Measurements from ENCODE around the gene SAMD9L. TPM values are rescaled to one million over a fixed set of nuclear protein-coding genes. Genes with fewer than 3 reads are reported as not detected.
A peak's percentile ranks its signal among the peaks of the same experiment; 100 is the strongest.

SAMD9L gene
- total and polyA plus RNA-seq, 2 donors (not counting 1 experiment from before 2014, with no cell fraction given) = 20.2 to 45.8 TPM

DNA sequence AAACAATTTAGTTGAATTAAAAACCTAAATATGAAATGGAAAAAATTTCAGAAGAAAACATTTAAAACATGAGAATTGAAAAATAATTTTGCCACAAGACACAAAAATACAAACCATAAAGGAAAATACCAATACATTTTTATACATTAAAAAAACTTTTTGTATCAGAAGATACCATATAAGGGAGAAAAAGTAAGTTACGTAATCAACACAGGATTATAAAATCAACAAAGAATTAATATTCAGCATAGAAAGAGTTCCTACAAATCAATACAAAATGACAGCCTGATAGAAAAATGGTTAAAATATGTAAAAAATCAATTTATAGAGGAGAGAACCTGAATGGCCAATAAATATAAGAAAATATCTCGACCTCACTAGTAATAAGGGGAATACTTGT, 16.6 kb upstream of the SAMD9L start:
- Mint-ChIP-seq H3K27ac (no peak overlapping the region), H3K27me3 (no peaks in the 10 kb centered on the region), H3K4me3 (no peak overlapping the region), H3K4me1 (peaks cover 19% of the 10 kb centered on the region), H3K9me3 (ENCODE audit: insufficient read depth) (peaks cover 13% of the 10 kb centered on the region)
- H3K4me1 ChIP-seq (ENCODE audit: control insufficient read depth in 2 of 2, insufficient read depth in 2 of 2, low read length in 2 of 2) = peaks cover 4 to 8% of the 10 kb centered on the region in 2 donors
- H3K79me2 ChIP-seq (ENCODE audit: control insufficient read depth, insufficient read depth, low read length) = no peaks in the 10 kb centered on the region
- no CpG with 5 or more reads among the region's 2 CpGs for WGBS (ENCODE audit: insufficient coverage)
- ChIA-PET CTCF (no interaction called here), POLR2A (no interaction called here)
- H3K27me3 ChIP-seq (replicated peaks in 1 of 4; ENCODE audit: control extremely low read depth in 1 of 4, control insufficient read depth in 3 of 4, insufficient read depth in 4 of 4, low read length in 3 of 4) = no peaks in the 10 kb centered on the region
- intact Hi-C loops (cut with micrococcal nuclease) = loop anchor here (1.0 to 5.0 kb wide), 3 partner anchors 16 to 63 kb away; partner anchors contain the start of genes HEPACAM2, SAMD9 and SAMD9L
- H3K4me3 ChIP-seq (ENCODE audit: control extremely low read depth in 1 of 5, extremely low read depth in 1 of 5, insufficient read depth in 1 of 5, low read depth in 2 of 5, low read length in 4 of 5) = no peak overlapping the region
- peak overlapping the region; percentile 58 for H2AFZ ChIP-seq (ENCODE audit: insufficient read depth, low read depth, low read length, poor library complexity, severe bottlenecking)
- ATAC-seq (ENCODE audit: low read depth) (no peak), DNase-seq (no peak)
- H4K20me1 ChIP-seq (ENCODE audit: control insufficient read depth, insufficient read depth, low read length, poor library complexity, severe bottlenecking) = no peaks in the 10 kb centered on the region
- peaks cover 0 to 12% (median 12%) of the 10 kb centered on the region in 3 donors for H3K9me3 ChIP-seq (ENCODE audit: control extremely low read depth in 1 of 3, control insufficient read depth in 2 of 3, insufficient read depth in 1 of 3, low read length in 2 of 3)
- H3K36me3 ChIP-seq (replicated peaks in 1 of 2; ENCODE audit: control extremely low read depth in 1 of 2, control insufficient read depth in 1 of 2, extremely low read depth in 1 of 2, insufficient read depth in 2 of 2, low read length in 1 of 2) = no peaks in the 10 kb centered on the region
- H3K9ac ChIP-seq (ENCODE audit: low read length) = no peak overlapping the region
- H3K4me2 ChIP-seq (replicated peaks; ENCODE audit: low read depth, low read length, poor library complexity, severe bottlenecking) = peak overlapping the region; percentile 57
- H3K27ac ChIP-seq (ENCODE audit: low read length in 2 of 2) = peak overlapping the region; percentile 39 to 81
- TF ChIP-seq, protein P1, sequence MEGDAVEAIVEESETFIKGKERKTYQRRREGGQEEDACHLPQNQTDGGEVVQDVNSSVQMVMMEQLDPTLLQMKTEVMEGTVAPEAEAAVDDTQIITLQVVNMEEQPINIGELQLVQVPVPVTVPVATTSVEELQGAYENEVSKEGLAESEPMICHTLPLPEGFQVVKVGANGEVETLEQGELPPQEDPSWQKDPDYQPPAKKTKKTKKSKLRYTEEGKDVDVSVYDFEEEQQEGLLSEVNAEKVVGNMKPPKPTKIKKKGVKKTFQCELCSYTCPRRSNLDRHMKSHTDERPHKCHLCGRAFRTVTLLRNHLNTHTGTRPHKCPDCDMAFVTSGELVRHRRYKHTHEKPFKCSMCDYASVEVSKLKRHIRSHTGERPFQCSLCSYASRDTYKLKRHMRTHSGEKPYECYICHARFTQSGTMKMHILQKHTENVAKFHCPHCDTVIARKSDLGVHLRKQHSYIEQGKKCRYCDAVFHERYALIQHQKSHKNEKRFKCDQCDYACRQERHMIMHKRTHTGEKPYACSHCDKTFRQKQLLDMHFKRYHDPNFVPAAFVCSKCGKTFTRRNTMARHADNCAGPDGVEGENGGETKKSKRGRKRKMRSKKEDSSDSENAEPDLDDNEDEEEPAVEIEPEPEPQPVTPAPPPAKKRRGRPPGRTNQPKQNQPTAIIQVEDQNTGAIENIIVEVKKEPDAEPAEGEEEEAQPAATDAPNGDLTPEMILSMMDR (IDR thresholded peaks at IDR 0.05) = no peak
- no peak for TF ChIP-seq EZH2 (IDR thresholded peaks at IDR 0.05; ENCODE audit: borderline replicate concordance, insufficient read depth, low read depth, low read length, poor library complexity, severe bottlenecking)

DNA sequence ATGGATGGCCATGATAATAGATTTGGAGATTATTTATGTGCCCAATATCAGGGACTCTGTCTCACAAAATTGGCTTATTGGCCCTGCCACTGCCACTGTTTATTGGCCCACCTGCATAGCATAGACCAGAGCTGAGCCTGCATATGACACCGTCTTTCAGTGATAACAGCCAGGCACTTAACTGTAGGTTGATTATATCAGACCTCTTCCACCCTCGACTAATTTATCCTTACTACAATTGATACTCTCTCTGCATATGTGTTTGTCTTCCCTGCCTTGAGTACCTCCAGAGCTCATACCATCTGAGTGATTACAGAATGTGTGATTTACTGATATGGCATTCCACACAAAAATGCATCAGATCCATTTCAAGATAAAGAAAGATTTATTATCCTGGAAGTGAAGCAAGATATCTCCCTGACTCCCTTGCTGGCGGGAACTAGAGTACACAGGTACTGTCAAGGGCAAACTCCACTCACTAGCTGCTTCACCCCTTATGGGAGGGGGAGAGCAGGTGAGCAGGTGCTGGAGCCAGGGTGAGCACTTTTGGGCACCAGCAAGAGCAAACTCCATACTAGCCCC, 13.1 kb upstream of the SAMD9L start:
- WGBS (ENCODE audit: insufficient coverage) = 100% methylated on average over 1 of the region's 3 CpGs
- Histone ChIP-seq H3K36me3 (replicated peaks in 1 of 2; ENCODE audit: control extremely low read depth in 1 of 2, control insufficient read depth in 1 of 2, extremely low read depth in 1 of 2, insufficient read depth in 2 of 2, low read length in 1 of 2) (no peaks in the 10 kb centered on the region), H3K27me3 (replicated peaks in 1 of 4; ENCODE audit: control extremely low read depth in 1 of 4, control insufficient read depth in 3 of 4, insufficient read depth in 4 of 4, low read length in 3 of 4) (no peaks in the 10 kb centered on the region), H3K27ac (ENCODE audit: low read length in 2 of 2) (no peak overlapping the region), H2AFZ (ENCODE audit: insufficient read depth, low read depth, low read length, poor library complexity, severe bottlenecking) (no peak overlapping the region), H3K4me2 (replicated peaks; ENCODE audit: low read depth, low read length, poor library complexity, severe bottlenecking) (no peak overlapping the region), H3K4me1 (ENCODE audit: control insufficient read depth in 2 of 2, insufficient read depth in 2 of 2, low read length in 2 of 2) (peaks cover 4 to 8% of the 10 kb centered on the region in 2 donors), H3K9me3 (ENCODE audit: control extremely low read depth in 1 of 3, control insufficient read depth in 2 of 3, insufficient read depth in 1 of 3, low read length in 2 of 3) (peaks cover 0 to 12% (median 10%) of the 10 kb centered on the region in 3 donors), H3K79me2 (ENCODE audit: control insufficient read depth, insufficient read depth, low read length) (no peaks in the 10 kb centered on the region), H3K9ac (ENCODE audit: low read length) (no peak overlapping the region), H3K4me3 (ENCODE audit: control extremely low read depth in 1 of 5, extremely low read depth in 1 of 5, insufficient read depth in 1 of 5, low read depth in 2 of 5, low read length in 4 of 5) (no peak overlapping the region), H4K20me1 (ENCODE audit: control insufficient read depth, insufficient read depth, low read length, poor library complexity, severe bottlenecking) (no peaks in the 10 kb centered on the region)
- intact Hi-C loops (cut with micrococcal nuclease) = no loop called here
- ChIA-PET CTCF (no interaction called here), POLR2A (no interaction called here)
- H3K9me3 Mint-ChIP-seq (ENCODE audit: insufficient read depth) = peaks cover 11% of the 10 kb centered on the region
- no peak overlapping the region for H3K4me3 Mint-ChIP-seq
- H3K27me3 Mint-ChIP-seq = no peaks in the 10 kb centered on the region
- DNase-seq (no peak), ATAC-seq (ENCODE audit: low read depth) (no peak)
- TF ChIP-seq EZH2 (IDR thresholded peaks at IDR 0.05; ENCODE audit: borderline replicate concordance, insufficient read depth, low read depth, low read length, poor library complexity, severe bottlenecking) = no peak
- TF ChIP-seq, protein P1 (IDR thresholded peaks at IDR 0.05) = no peak
- H3K27ac Mint-ChIP-seq = no peak overlapping the region
- peaks cover 12% of the 10 kb centered on the region for H3K4me1 Mint-ChIP-seq
